HG03103 (cell line): ENCODE data around the gene CDK6.
"Not testable (repeated sequence)": the region's sequence is repeated elsewhere in the genome, so short reads cannot be mapped to it uniquely, and the experiment has no call there.

ENCODE experiments used
- ATAC-seq: cut with Tn5 transposase; IDR thresholded peaks from one replicate; pipeline ENCODE4 v1.9.1; 2021; ENCODE audit warnings: low read depth; ENCODE audit not compliant: unreplicated experiment

Gene CDK6

GRCh38 chr7:92765725-92766124 is 70.6 kb downstream of the CDK6 start:
- no peak for ATAC-seq

- no peak for ATAC-seq
Measured at GRCh38 chr7:92763636-92764423, 72.5 kb downstream of the CDK6 start.

- ATAC-seq, result no peak
Measured at GRCh38 chr7:92762851-92763250, 73.5 kb downstream of the CDK6 start.

- ATAC-seq, result no peak
Measured at GRCh38 chr7:92761391-92762097, 74.8 kb downstream of the CDK6 start.

GRCh38 chr7:92758796-92759431 is 77.5 kb downstream of the CDK6 start:
- ATAC-seq, result no peak

- not testable (repeated sequence) for ATAC-seq
Measured at GRCh38 chr7:92757311-92757910, 79.0 kb downstream of the CDK6 start.

GRCh38 chr7:92755680-92756079 is 80.7 kb downstream of the CDK6 start:
- ATAC-seq, result no peak

- ATAC-seq, result no peak
Measured at GRCh38 chr7:92754919-92755581, 81.3 kb downstream of the CDK6 start.

- ATAC-seq, result no peak
Measured at GRCh38 chr7:92753614-92754013, 82.8 kb downstream of the CDK6 start.

- no peak for ATAC-seq
Measured at GRCh38 chr7:92751902-92752901, 84.2 kb downstream of the CDK6 start.

- ATAC-seq, result no peak
Measured at GRCh38 chr7:92750946-92751345, 85.4 kb downstream of the CDK6 start.

GRCh38 chr7:92750447-92750839 is 85.9 kb downstream of the CDK6 start:
- ATAC-seq, result no peak

- no peak for ATAC-seq
Measured at GRCh38 chr7:92749832-92750446, 86.4 kb downstream of the CDK6 start.

GRCh38 chr7:92749327-92749755 is 87.0 kb downstream of the CDK6 start:
- ATAC-seq, result no peak

GRCh38 chr7:92748495-92748894 is 87.9 kb downstream of the CDK6 start:
- ATAC-seq, result no peak

GRCh38 chr7:92747041-92747835 is 89.1 kb downstream of the CDK6 start:
- ATAC-seq, result no peak

- no peak for ATAC-seq
Measured at GRCh38 chr7:92745241-92745640, 91.1 kb downstream of the CDK6 start.

- not testable (repeated sequence) for ATAC-seq
Measured at GRCh38 chr7:92744180-92744579, 92.2 kb downstream of the CDK6 start.
